ENCODE data around the gene ACADS.

Gene ACADS

GRCh38 chr12:120690083-120690450 is 35.6 kb upstream of the ACADS start:
- ChIA-PET POLR2A (ENCODE audit: low non-redundant PET) (no interaction called here), CTCF (no interaction called here)
- TF ChIP-seq, protein P1, sequence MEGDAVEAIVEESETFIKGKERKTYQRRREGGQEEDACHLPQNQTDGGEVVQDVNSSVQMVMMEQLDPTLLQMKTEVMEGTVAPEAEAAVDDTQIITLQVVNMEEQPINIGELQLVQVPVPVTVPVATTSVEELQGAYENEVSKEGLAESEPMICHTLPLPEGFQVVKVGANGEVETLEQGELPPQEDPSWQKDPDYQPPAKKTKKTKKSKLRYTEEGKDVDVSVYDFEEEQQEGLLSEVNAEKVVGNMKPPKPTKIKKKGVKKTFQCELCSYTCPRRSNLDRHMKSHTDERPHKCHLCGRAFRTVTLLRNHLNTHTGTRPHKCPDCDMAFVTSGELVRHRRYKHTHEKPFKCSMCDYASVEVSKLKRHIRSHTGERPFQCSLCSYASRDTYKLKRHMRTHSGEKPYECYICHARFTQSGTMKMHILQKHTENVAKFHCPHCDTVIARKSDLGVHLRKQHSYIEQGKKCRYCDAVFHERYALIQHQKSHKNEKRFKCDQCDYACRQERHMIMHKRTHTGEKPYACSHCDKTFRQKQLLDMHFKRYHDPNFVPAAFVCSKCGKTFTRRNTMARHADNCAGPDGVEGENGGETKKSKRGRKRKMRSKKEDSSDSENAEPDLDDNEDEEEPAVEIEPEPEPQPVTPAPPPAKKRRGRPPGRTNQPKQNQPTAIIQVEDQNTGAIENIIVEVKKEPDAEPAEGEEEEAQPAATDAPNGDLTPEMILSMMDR (conservative IDR thresholded peaks at IDR 0.05; ENCODE audit: low read depth), result no peak
- no peak for DNase-seq (ENCODE audit: low spot score)
- H3K27ac ChIP-seq, result no peak overlapping the region

DNA sequence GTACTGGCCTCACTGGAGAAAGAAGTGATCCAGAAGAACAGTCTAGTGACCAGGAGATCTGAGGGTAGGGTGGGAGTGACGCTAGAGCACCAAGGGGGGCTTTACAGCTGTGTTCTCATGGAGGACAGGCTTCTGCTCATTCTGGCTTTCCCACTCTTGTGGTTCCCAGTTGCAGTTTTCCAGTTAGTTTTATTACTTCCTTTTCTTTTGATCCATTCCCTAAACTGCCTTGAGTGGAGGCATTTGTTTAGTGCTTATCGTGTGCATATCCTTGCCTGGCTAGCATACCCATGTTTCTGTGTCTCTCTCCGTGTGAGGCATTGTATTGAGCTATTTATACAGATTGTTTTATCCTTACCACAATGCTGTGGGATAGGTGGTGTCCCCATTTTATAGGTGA is 34.6 kb upstream of the ACADS start:
- POLR2A ChIA-PET (ENCODE audit: low non-redundant PET), result no interaction called here
- H3K27ac ChIP-seq, result no peak overlapping the region
- TF ChIP-seq, protein P1 (conservative IDR thresholded peaks at IDR 0.05; ENCODE audit: low read depth), result no peak
- CTCF ChIA-PET, result no interaction called here
- no peak for DNase-seq (ENCODE audit: low spot score)

- ChIA-PET POLR2A (ENCODE audit: low non-redundant PET) (no interaction called here), CTCF (no interaction called here)
- TF ChIP-seq, protein P1 (conservative IDR thresholded peaks at IDR 0.05; ENCODE audit: low read depth), result no peak
- no peak overlapping the region for H3K27ac ChIP-seq
- no peak for DNase-seq (ENCODE audit: low spot score)
Measured at GRCh38 chr12:120692524-120693033, 33.0 kb upstream of the ACADS start.

DNA sequence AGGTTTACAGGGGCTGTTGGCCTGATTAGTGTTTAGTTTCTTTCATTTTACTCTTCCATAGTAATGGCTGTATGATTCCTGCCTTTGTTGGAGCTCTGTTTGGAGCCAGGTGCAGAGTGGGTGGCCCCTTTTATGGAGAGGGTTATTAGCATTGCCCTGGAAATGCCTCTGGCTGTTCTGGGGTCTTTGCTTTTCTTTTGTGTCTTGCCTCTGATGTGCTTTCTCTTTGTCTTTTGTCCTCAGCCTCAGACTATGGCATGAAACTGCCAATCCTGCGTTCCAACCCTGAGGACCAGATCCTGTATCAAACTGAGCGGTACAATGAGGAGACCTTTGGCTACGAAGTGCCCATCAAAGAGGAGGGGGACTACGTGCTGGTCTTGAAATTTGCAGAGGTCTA is 31.8 kb upstream of the ACADS start:
- POLR2A ChIA-PET (ENCODE audit: low non-redundant PET), result no interaction called here
- no peak for DNase-seq (ENCODE audit: low spot score)
- H3K27ac ChIP-seq, result no peak overlapping the region
- TF ChIP-seq, protein P1 (conservative IDR thresholded peaks at IDR 0.05; ENCODE audit: low read depth), result no peak
- CTCF ChIA-PET, result interaction anchor here (0.8 kb wide), 1 partner anchor 45 kb away, joined by 3 read pairs; no protein-coding TSS in a partner anchor

DNA sequence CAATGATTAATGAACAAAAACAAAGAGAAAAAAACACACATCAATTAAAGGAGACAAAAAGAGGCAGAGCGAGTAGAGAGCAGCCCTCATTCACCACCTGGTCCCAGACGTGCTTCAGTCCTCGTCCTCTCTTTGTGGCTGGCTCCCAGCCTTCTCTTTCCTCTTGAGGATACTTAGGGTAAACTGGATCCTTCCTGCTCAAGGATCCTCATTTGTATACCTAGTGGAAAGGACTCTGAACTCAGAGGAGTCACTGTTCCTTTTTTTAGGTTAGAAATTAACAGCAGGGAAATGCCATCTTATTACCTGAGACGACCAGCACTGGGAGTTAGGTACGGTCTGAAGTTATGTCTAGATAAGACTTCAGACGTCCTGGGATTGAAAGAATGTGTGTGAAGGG is 29.0 kb upstream of the ACADS start:
- ChIA-PET POLR2A (ENCODE audit: low non-redundant PET) (no interaction called here), CTCF (no interaction called here)
- H3K27ac ChIP-seq, result no peak overlapping the region
- TF ChIP-seq, protein P1 (conservative IDR thresholded peaks at IDR 0.05; ENCODE audit: low read depth), result no peak
- no peak for DNase-seq (ENCODE audit: low spot score)

GRCh38 chr12:120697344-120697743 is 28.3 kb upstream of the ACADS start:
- TF ChIP-seq, protein P1 (conservative IDR thresholded peaks at IDR 0.05; ENCODE audit: low read depth), result no peak
- ChIA-PET CTCF (no interaction called here), POLR2A (ENCODE audit: low non-redundant PET) (no interaction called here)
- DNase-seq (ENCODE audit: low spot score), result no peak
- no peak overlapping the region for H3K27ac ChIP-seq

DNA sequence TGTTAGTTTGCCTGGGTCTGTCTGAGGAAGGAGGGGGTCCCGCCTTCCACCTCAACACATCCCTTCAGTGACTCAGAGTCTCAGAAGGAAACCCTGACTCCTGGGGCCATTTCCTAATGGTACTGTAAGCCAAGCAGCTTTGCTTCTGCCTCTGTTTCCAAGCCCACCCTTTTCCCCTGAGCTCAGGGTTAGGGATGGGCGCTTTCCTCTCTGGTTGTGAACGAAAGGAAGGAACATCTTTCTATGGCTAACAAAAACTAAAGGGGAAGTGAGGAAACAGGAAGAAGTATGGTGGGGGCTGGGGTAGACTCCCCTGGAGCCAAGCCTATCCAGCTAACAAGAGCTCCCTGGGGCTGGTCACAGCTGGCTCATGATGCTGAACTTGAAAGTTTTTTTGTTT is 27.0 kb upstream of the ACADS start:
- CTCF ChIA-PET, result interaction anchor here (0.6 to 0.7 kb wide), 2 partner anchors 49 to 102 kb away, joined by 3 to 4 read pairs; no protein-coding TSS in a partner anchor
- H3K27ac ChIP-seq, result no peak overlapping the region
- TF ChIP-seq, protein P1 (conservative IDR thresholded peaks at IDR 0.05; ENCODE audit: low read depth), result no peak
- POLR2A ChIA-PET (ENCODE audit: low non-redundant PET), result no interaction called here
- DNase-seq (ENCODE audit: low spot score), result no peak

All from RWPE1 (cell line).